B cell (primary cell): ENCODE data around the gene TYW1B. TPM values are rescaled to one million over a fixed set of nuclear protein-coding genes. Genes with fewer than 3 reads are reported as not detected.
"Not testable (repeated sequence)": the region's sequence is repeated elsewhere in the genome, so short reads cannot be mapped to it uniquely, and the experiment has no call there.

Source experiments
- ATAC-seq: fragments of 200-7000 bp; cut with Tn5 transposase; one replicate; pipeline ENCODE4 v1.10.0; 2021; ENCODE audit warnings: low read depth, mild to moderate bottlenecking, moderate number of reproducible peaks, moderate library complexity
- CTCF ChIA-PET: fragments of 350-600 bp; sonication (Branson Sonifier 250); formaldehyde crosslinking; loops from one replicate; lab custom pipeline; 2021; ENCODE audit warnings: antibody characterized with exemption, inconsistent platforms; lab: Charles Lee
- POLR2A ChIA-PET: fragments of 350-600 bp; sonication (Branson Sonifier 250); formaldehyde crosslinking; loops from one replicate; lab custom pipeline; 2021; ENCODE audit warnings: antibody characterized with exemption; lab: Charles Lee
- DNase-seq: peaks from one replicate; pipeline ENCODE4 v3.0.0; 2013
- H2AFZ ChIP-seq: 2 replicates; pipeline ENCODE4 v1.6.1; 2012; ENCODE audit warnings: mild to moderate bottlenecking, low read depth, low read length; ENCODE audit not compliant: insufficient read depth, poor library complexity, severe bottlenecking
- H3K27ac ChIP-seq, 2 donors: 1 replicate in 1 of 2; 2 replicates in 1 of 2; pipeline ENCODE4 v1.5.1; 2012 to 2013; ENCODE audit warnings: low read length in 2 of 2, mild to moderate bottlenecking in 2 of 2, moderate library complexity in 1 of 2
- H3K27me3 ChIP-seq, 4 experiments: fragments of 200-600 bp in 1 of 4; sonication (generic) in 1 of 4; replicated peaks in 1 of 4; 1 replicate in 2 of 4; 2 replicates in 2 of 4; pipeline versions ENCODE4 v1.6.1 to v1.7.0; 2013 to 2016; ENCODE audit warnings: low read length in 3 of 4, mild to moderate bottlenecking in 2 of 4, mixed read lengths in 1 of 4, moderate library complexity in 1 of 4; ENCODE audit not compliant: insufficient read depth in 4 of 4, control insufficient read depth in 3 of 4; ENCODE audit errors: control extremely low read depth in 1 of 4
- H3K36me3 ChIP-seq, 2 experiments: replicated peaks in 1 of 2; 1 replicate in 1 of 2; 2 replicates in 1 of 2; pipeline versions ENCODE4 v1.6.1 to v1.7.1; 2013; ENCODE audit warnings: low read length in 1 of 2; ENCODE audit not compliant: insufficient read depth in 2 of 2, control insufficient read depth in 1 of 2; ENCODE audit errors: control extremely low read depth in 1 of 2, extremely low read depth in 1 of 2
- H3K4me1 ChIP-seq, 2 donors: fragments of 200-600 bp in 1 of 2; sonication (generic) in 1 of 2; 1 replicate in 1 of 2; 2 replicates in 1 of 2; pipeline versions ENCODE4 v1.5.1 to v1.6.1; 2013 to 2017; ENCODE audit warnings: low read length in 2 of 2; ENCODE audit not compliant: control insufficient read depth in 2 of 2, insufficient read depth in 2 of 2
- H3K4me2 ChIP-seq: replicated peaks from 2 replicates; pipeline ENCODE3; 2012; ENCODE audit warnings: mild to moderate bottlenecking, low read depth, low read length; ENCODE audit not compliant: poor library complexity, severe bottlenecking
- H3K4me3 ChIP-seq, 5 experiments: fragments of 200-600 bp in 1 of 5; sonication (generic) in 1 of 5; 1 replicate in 3 of 5; 2 replicates in 2 of 5; pipeline versions ENCODE4 v1.5.1 to v1.7.0; 2011 to 2016; ENCODE audit warnings: low read length in 4 of 5, mild to moderate bottlenecking in 4 of 5, low read depth in 2 of 5, control low read depth in 1 of 5, moderate library complexity in 1 of 5; ENCODE audit not compliant: insufficient read depth in 1 of 5; ENCODE audit errors: control extremely low read depth in 1 of 5, extremely low read depth in 1 of 5
- H3K79me2 ChIP-seq: fragments of 200-600 bp; sonication (generic); one replicate; pipeline ENCODE4 v1.6.0; 2016; ENCODE audit warnings: low read length; ENCODE audit not compliant: control insufficient read depth, insufficient read depth
- H3K9ac ChIP-seq: fragments of 200-600 bp; sonication (generic); 2 replicates; pipeline ENCODE4 v1.6.1; 2017; ENCODE audit warnings: mild to moderate bottlenecking, low read length, moderate library complexity
- H3K9me3 ChIP-seq, 3 donors: one replicate each; pipeline versions ENCODE4 v1.6.1 to v1.7.1; 2013; ENCODE audit warnings: low read length in 2 of 3; ENCODE audit not compliant: control insufficient read depth in 2 of 3, insufficient read depth in 1 of 3; ENCODE audit errors: control extremely low read depth in 1 of 3
- H4K20me1 ChIP-seq: 2 replicates; pipeline ENCODE4 v1.6.0; 2012; ENCODE audit warnings: mild to moderate bottlenecking, low read length; ENCODE audit not compliant: insufficient read depth, control insufficient read depth, poor library complexity, severe bottlenecking
- H3K27ac Mint-ChIP-seq: one replicate; pipeline ENCODE4 v1.8.0; 2021; ENCODE audit warnings: mixed read lengths
- H3K27me3 Mint-ChIP-seq: one replicate; pipeline ENCODE4 v1.8.0; 2021; ENCODE audit warnings: mixed read lengths
- H3K4me1 Mint-ChIP-seq: one replicate; pipeline ENCODE4 v1.8.0; 2021; ENCODE audit warnings: mixed read lengths
- H3K4me3 Mint-ChIP-seq: one replicate; pipeline ENCODE4 v1.8.0; 2021; ENCODE audit warnings: mixed read lengths
- H3K9me3 Mint-ChIP-seq: one replicate; pipeline ENCODE4 v1.8.0; 2022; ENCODE audit warnings: mixed read lengths; ENCODE audit not compliant: insufficient read depth
- EZH2 ChIP-seq: IDR thresholded peaks from 2 replicates; pipeline ENCODE4 v1.6.1; 2012; ENCODE audit warnings: borderline replicate concordance, low read depth, mild to moderate bottlenecking, moderate library complexity, low read length; ENCODE audit not compliant: insufficient read depth, poor library complexity, severe bottlenecking
- WGBS: methylation state at CpG from one replicate; pipeline ENCODE4 v1.1.5; 2013; ENCODE audit warnings: missing lambda C conversion rate; ENCODE audit not compliant: insufficient coverage; 5-methylcytosine and 5-hydroxymethylcytosine counted together
- intact Hi-C: fragments of 100-400 bp; cut with micrococcal nuclease; formaldehyde crosslinking; loops from one replicate; pipeline ENCODE4 v1.10.0; 2022
- polyA plus RNA-seq: library from polyadenylated mRNA; depleted of rRNA; stranded (reverse); fragments of >200 nt; gene quantifications from 2 replicates; pipeline ENCODE4 v1.2.3, GENCODE V29; 2012
- total RNA-seq, 2 donors: library from RNA; stranded (reverse); fragments of 120-200 nt in 1 of 2; gene quantifications; 1 replicate in 1 of 2; 2 replicates in 1 of 2; pipeline versions ENCODE4 v1.2.3 to v1.2.4, GENCODE V29; 2013 to 2022
- TF ChIP-seq, protein P1 (sequence below): fragments of 200-600 bp; IDR thresholded peaks from one replicate; pipeline ENCODE4 v1.8.0; 2022; ENCODE audit warnings: antibody characterized with exemption, mild to moderate bottlenecking

Gene TYW1B
- total and polyA plus RNA-seq, 2 donors (not counting 1 experiment from before 2014, with no cell fraction given) = 4.4 to 9.4 TPM

- H3K27ac Mint-ChIP-seq, H3K79me2 ChIP-seq, H3K4me1 Mint-ChIP-seq, POLR2A ChIA-PET, H4K20me1 ChIP-seq, H3K9me3 ChIP-seq, DNase-seq, H3K9me3 Mint-ChIP-seq, H3K4me3 ChIP-seq, H3K4me3 Mint-ChIP-seq, H3K4me1 ChIP-seq, intact Hi-C loops, H3K4me2 ChIP-seq, H3K27me3 ChIP-seq, H3K36me3 ChIP-seq, ATAC-seq, H3K27me3 Mint-ChIP-seq, H2AFZ ChIP-seq, H3K27ac ChIP-seq, CTCF ChIA-PET, H3K9ac ChIP-seq: not testable (repeated sequence)
- WGBS = no CpG with 5 or more reads among the region's 2 CpGs
These were observed 152.3 kb downstream of the TYW1B start for GRCh38 chr7:72675686-72676085.

GRCh38 chr7:72674394-72674793 is 153.6 kb downstream of the TYW1B start:
- no peaks in the 10 kb centered on the region for H3K27me3 Mint-ChIP-seq
- no peak overlapping the region for H3K27ac Mint-ChIP-seq
- no peak overlapping the region for H3K27ac ChIP-seq
- CTCF ChIA-PET = no interaction called here
- no peak overlapping the region for H3K9ac ChIP-seq
- H3K4me3 Mint-ChIP-seq = no peak overlapping the region
- intact Hi-C loops = no loop called here
- no peak overlapping the region for H2AFZ ChIP-seq
- H3K4me1 Mint-ChIP-seq = no peaks in the 10 kb centered on the region
- ATAC-seq (no peak), DNase-seq (no peak)
- no peaks in the 10 kb centered on the region for H3K4me1 ChIP-seq
- H3K27me3 ChIP-seq = no peaks in the 10 kb centered on the region
- no peaks in the 10 kb centered on the region for H3K36me3 ChIP-seq
- H3K4me3 ChIP-seq = no peak overlapping the region
- WGBS = no CpG with 5 or more reads among the region's 3 CpGs
- TF ChIP-seq, protein P1, sequence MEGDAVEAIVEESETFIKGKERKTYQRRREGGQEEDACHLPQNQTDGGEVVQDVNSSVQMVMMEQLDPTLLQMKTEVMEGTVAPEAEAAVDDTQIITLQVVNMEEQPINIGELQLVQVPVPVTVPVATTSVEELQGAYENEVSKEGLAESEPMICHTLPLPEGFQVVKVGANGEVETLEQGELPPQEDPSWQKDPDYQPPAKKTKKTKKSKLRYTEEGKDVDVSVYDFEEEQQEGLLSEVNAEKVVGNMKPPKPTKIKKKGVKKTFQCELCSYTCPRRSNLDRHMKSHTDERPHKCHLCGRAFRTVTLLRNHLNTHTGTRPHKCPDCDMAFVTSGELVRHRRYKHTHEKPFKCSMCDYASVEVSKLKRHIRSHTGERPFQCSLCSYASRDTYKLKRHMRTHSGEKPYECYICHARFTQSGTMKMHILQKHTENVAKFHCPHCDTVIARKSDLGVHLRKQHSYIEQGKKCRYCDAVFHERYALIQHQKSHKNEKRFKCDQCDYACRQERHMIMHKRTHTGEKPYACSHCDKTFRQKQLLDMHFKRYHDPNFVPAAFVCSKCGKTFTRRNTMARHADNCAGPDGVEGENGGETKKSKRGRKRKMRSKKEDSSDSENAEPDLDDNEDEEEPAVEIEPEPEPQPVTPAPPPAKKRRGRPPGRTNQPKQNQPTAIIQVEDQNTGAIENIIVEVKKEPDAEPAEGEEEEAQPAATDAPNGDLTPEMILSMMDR = no peak
- no peak for TF ChIP-seq EZH2
- POLR2A ChIA-PET = no interaction called here
- no peaks in the 10 kb centered on the region for H4K20me1 ChIP-seq
- no peaks in the 10 kb centered on the region for H3K79me2 ChIP-seq
- H3K4me2 ChIP-seq = no peak overlapping the region
- H3K9me3 Mint-ChIP-seq = no peaks in the 10 kb centered on the region
- H3K9me3 ChIP-seq = no peaks in the 10 kb centered on the region

- H3K27ac Mint-ChIP-seq, intact Hi-C loops, H3K4me2 ChIP-seq, POLR2A ChIA-PET, H3K4me1 ChIP-seq, H3K79me2 ChIP-seq, H3K36me3 ChIP-seq, H3K27ac ChIP-seq, H3K4me3 Mint-ChIP-seq, H3K4me3 ChIP-seq, H3K9me3 Mint-ChIP-seq, H3K9ac ChIP-seq, H3K9me3 ChIP-seq, H2AFZ ChIP-seq, CTCF ChIA-PET, DNase-seq, H3K27me3 Mint-ChIP-seq, H3K27me3 ChIP-seq, H3K4me1 Mint-ChIP-seq, H4K20me1 ChIP-seq, ATAC-seq: not testable (repeated sequence)
- WGBS = no CpG with 5 or more reads among the region's 3 CpGs
These were observed 157.2 kb downstream of the TYW1B start for GRCh38 chr7:72670850-72671249.
